GM21576 (cell line): ENCODE measurements around the gene LHFPL2.
"Not testable (repeated sequence)": the region's sequence is repeated elsewhere in the genome, so short reads cannot be mapped to it uniquely, and the experiment has no call there.

Source experiments
- ATAC-seq: cut with Tn5 transposase; IDR thresholded peaks from one replicate; pipeline ENCODE4 v1.9.1; 2021; ENCODE audit warnings: mild to moderate bottlenecking, moderate library complexity; ENCODE audit not compliant: unreplicated experiment

Gene LHFPL2

DNA sequence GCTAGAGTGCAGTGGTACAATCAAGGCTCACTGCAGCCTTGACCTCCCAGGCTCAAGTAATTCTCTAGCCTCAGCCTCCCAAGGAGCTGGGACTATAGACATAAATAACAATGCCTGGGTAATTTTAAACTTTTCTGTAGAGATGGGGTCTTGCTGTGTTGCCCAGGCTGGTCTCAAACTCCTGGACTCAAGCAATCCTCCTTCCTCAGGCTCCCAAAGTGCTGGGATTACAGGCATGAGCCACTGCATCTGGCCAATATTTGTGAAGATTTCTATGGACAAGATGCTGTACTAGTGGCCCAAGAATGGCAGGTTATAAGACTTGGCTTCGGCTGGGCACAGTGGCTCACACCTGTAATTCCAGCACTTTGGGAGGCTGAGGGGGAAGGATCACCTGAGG lies 18.4 kb upstream of the LHFPL2 start:
- ATAC-seq: not testable (repeated sequence)

DNA sequence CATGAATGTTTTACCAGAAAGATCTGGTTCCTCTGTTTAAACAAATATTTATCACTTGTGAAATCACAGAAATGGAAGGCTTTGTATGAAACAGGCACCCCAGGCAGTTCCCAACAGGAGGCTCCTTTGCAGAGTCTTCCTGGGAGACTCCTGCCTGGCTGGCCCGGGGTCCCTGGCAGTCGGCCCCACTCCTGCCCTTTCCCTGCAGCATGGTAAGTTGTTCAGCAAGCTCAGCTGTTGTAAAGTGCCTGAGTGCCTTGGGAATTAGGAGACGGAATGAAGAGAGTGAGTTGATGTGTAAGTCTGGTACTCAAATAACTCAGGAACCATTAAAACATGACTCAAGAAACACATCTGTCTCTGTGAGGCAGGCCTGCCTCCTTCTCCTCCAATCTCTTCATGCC lies 17.5 kb upstream of the LHFPL2 start:
- no peak for ATAC-seq

DNA sequence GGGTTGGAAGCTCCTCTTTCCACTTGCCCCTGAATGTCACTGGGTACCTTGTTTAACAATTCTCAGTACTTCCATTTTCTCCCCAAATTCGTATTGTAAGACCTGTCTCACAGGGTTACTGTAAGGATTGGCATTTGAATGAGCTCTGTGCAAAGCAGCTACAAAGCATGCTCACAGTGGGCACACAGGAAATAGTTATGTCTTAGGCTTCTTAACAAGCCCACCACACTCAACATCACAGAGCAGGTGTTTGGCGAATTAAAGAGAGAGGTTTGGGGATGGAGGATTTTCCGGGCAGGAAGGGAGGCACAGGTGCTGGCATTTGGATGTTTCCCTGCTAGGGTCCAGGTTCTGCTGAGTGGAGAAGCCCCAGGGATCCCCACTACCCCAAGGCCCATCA lies 17.0 kb upstream of the LHFPL2 start:
- ATAC-seq: no peak

DNA sequence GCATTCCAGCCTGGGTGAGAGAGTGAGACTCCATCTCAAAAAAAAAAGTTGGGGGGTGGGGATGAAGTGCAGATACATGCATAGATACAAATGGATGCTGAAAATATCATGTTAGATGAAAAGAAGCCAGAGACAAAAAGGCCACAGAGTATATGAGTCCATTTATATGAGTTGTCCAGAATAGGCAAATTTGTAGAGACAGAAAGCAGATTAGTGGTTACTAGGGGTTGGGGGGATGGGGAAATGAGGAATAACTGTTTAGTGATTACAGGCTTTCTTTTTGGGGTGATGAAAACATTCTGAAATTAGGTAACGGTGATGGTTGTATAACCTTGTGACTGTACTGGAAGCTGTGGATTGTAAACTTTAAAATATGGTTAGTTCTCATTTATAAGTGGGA lies 13.8 kb upstream of the LHFPL2 start:
- ATAC-seq: no peak

DNA sequence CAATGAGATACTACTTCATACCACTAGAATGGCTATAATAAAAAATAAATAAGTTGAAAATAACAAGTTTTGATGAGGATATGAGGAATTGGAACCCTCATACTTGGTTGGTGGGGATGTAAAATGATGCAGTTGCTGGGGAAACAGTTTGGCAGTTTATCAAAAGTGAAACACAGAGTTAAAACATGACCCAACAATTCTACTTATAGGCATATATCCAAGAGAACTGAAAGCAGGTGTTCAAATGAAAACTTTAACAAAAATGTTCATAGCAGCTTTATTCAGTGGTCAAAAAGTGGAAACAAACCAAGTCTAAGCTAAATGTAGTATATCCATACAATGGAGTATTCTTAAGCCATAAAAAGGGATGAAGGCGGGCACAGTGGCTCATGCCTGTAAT lies 13.1 kb upstream of the LHFPL2 start:
- ATAC-seq: peak; percentile 80

DNA sequence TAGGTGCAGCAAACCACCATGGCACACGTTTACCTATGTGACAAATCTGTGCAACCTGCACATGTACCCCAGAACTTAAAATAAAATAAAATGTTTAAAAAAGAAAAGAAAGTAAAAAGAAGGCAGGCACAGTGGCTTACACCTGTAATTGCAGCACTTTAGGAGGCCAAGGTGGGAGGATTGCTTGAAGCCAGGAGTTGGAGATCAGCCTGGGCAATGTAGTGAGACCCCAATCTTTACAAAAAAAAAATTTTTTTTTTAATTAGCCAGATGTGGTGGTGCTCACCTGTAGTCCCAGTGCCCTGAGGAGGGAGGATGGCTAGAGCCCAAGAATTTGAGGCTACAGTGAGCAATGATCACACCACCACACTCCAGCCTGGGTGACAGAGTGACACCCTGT lies 12.5 kb upstream of the LHFPL2 start:
- ATAC-seq: no peak

DNA sequence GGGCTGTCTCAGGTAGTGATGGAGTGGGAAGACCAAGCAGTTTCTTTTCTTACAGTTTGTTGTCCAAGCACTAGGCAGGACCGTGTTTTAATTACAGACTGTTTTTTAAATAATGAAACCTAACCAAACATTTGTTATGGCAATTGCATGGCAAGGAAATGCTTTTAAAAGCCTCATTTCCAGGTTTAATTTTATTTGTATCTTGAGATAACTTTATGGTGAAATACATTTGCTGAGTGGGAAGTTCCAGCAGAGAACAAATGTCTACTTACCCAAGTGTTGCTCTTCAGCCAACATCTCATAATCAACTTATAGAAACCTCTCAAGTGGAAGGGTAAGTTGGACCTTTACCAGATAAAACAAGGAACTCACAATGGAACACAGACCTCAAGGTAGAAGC lies 11.8 kb upstream of the LHFPL2 start:
- no peak for ATAC-seq

DNA sequence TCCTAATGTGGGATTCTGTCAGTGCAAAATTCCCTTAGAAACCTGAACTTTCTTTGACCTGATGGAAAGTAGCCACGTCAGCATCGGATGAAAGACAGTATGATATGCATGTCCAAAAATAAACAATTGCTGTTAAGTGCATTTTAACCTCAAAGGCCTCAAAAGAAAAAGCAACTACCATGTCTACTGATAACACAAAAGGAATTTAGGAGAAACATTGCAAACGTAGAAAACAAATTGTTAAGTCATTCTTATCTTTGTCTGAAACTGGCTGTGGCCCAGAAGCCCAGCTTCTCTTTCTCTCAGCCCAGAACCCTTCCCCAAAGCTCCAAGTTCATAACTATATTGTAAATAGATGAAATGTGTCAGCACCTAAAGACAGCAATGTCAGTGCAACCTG lies 11.1 kb upstream of the LHFPL2 start:
- ATAC-seq: no peak

DNA sequence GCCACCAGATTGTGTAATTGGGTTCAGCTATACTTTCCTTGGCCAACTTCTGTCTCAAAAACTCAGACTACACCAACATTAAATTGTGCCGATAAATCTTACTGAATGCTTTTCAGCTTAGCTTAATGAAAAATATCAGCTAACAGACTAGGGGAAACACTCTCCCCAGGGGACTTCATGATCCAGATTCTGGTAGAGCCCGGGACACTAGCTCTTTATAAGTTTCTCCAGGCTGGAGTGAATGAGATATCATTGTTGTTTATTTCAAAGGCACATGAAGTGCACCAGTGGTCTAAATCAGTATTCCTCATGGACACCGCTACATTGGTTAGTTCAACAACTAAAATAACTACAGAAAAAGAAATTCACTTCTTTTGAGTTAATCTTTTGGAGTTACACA lies 10.5 kb upstream of the LHFPL2 start:
- ATAC-seq: no peak

DNA sequence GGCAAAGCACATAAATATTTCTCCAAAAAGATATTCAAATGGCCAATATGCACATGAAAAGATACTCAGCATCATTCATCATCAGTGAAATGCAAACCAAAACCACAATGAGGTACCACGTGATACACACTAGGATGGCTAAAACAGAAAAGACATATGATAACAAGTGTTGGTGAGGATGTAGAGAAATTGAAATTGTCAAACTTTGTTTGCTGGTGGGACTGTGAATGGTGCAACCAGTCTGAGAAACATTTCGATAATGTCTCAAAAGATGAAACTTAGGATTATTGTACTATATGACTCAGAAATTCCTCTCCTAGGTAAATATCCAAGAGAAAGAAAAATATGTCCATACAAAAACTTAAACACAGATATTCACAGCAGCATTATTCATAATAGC lies 8.6 kb upstream of the LHFPL2 start:
- ATAC-seq: no peak

DNA sequence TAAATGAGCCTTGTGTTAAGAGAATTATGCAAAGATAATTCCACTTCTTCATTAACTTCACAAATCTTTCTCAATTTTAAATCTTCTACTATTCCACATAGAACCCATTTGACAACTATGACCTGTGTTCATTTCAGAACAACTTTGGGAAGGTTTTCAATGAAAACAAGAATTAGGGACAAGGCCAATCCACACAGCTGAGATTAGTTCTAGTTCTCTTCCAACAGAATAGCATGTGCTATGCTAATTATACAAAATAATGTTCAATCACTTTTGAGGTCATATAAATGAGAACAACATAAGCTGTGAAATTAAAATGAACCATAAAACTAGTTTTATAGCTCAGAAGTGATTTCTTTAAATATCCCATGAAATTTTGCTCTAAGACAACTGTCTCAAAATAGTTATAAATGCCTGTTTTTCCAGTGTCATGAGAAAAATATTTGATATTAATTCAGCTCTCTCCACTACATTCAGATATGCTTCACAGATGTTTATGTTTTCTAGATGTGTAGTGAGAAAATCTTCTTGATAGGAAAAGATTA lies 7.2 kb upstream of the LHFPL2 start:
- no peak for ATAC-seq

DNA sequence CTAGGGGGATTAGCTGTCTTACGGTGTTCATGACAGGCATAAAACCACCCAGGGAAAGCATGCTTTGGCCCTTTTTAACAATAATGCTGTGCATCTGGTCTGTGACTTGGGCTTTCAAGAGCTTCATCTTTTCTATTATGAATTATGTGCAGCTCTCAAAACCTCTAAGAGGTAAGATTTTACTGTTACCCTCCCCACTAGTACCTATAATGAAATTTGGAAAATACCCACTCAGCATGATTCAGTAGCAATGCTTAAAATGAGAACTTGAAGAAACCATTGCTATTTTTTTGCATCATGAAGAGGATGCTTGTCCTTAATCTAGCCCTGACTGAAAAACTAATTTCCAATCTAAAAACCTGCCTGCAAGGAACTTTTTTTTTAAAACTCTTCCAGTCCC lies 5.8 kb upstream of the LHFPL2 start:
- ATAC-seq: no peak

DNA sequence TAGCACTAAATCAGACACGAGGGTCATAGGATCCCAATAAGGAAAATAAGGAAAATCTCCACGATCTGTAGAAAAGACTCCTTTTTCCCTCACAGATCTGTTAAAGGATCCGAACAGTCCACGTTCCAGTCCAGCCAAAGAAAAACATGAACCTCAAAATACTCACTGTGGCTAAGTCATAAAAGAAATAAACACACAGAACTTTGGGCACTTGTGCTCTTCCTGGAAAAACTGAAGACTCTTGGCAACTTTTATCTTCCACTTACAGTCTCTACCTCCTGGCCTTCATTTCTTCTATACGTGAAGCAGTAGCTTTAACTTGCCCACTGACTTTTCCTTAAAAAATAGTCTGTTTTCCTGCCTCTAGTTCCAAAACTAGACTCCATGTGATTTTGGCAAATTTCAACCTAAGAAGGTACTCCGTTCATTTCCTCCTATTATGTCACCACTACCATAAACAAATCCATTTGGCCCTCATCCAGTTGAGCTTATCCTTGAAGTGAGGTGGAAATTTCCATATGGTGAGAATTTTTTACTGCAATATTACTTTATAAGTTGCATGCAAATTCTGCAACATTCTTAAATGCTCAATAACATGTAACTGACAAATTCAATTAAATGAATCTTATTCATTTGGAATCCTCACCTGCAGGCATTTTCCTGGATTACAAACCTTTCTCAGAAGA lies 5.3 kb upstream of the LHFPL2 start:
- ATAC-seq: no peak

DNA sequence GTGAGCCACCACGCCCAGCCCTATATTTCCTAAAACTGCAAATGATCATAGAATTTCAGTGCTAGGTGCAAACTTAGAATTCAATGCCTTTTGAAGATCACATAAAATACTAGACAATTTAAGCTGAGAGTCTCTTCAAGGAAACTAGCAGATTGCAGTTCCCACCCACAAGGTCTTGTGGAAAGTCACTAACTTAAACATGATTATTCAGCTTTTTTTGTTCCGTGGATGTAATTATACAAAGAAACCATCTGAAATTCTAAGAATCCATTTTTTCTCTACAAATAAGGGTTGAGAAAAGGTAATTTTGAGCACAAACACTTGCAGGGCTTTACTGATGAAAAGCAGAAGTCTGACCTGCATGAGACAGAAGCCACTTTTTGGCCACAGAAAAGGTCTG lies 4.5 kb upstream of the LHFPL2 start:
- ATAC-seq: no peak

DNA sequence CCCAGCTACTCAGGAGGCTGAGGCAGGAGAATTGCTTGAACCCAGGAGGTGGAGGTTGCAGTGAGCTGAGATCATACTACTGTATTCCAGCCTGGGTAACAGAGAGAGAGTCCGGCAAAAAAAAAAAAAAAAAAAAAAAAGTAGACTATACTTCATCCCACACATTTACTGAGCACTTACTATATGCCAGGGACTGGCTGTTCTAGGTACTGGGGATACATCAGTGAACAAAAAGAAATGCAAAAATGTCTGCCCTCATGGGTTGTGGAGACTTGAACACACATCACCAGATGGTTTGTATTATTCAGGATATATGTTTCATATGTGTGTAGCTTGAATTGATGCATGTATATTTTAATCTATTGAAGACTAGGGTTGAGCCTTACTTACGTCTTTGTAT lies 2.9 kb upstream of the LHFPL2 start:
- ATAC-seq: no peak

DNA sequence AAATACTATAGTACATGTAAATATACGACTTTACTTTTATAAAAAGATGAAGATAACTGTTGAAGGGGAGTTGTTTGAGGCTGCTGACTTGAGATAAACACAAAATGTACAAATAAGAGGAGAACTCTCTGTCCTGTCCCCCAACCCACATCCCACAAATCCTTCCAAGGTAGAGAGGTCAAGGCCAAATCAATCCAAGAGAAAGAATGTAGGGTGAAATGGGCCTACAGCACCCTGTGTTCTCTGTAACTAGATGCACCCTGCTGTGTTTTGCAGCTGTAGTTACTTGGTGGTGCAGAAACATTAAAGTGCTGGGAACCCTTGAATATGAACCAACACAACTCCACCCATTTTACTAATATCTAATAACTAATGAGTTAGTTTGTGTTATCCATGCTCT lies 2.0 kb upstream of the LHFPL2 start:
- ATAC-seq: no peak

DNA sequence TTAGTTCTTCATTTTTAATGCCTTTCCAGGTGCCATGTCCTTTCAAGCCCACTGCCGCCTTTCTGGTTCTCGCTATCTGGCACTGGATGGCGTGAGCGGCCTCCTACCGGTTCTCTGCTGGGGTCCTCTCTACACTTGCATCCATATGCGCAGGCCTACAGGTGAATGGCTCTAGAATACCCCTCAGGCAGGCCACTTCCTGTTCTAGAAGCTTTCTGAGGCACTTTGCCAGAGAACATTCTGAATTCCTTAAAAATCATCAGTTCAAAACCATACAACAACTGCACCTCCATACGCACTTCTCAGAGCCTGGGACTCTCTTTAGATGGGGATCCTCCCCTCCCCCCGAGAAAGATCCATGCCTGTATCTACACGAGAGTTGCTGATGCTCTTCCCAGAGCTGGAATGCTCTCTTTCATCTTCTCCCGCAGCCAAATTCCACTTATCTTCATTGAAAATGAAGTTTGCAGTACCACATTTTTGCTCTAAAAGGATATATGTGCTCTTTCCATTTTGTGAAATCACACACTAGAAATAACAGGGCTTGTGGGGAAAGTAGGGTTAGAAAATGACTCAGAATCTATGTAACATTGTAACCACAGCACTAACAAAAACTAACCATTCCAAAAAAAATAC lies 1.4 kb upstream of the LHFPL2 start:
- ATAC-seq: no peak

DNA sequence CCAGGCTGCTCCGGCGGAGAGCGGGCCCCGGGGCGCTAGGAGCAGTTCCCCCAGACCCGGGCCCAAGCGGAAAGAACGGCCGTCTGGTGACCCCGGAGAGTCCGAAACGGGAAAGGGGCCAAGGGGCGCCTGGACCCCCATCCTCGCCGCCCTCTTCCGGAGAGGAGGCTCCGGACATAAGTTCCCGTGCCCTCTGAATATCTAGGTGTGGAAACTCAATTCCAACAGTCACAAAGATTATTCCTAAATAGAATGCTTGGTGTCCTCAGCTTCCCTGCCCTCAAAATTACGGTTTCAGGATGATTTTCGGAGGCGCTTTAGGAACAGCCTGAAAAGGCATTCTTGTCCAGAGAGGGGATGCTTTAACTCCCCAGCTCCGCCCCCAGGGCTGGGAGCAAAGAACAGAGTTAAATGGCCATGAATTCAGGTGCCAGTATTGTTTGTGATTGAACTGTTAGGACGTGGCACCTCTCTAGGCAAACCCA lies 681 bp upstream of the LHFPL2 start:
- no peak for ATAC-seq

DNA sequence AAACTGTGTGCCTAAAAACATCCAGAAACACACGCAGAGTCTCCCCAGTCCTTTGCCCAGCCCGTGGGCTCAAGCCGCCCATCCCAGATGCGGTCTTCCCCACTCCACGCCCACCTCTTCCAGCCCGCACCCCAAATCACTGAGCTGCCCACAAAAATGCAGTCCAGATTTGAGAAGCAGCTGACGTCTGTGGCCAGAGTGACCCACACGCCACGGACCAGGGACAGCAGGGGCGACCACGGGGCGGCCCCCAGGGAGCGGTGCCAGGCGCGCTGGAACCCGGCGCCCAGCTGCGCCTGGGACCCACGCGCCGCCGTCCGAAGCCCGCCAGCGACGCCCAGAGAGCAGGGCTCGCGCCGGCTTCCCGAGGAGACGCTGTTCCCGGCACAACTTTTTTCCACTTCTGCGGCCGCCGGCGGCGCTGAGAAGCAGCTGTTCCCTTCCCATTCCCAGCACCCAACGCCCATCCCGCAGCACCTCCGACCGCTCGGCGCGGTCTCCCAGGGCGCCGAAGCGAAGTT lies 674 bp downstream of the LHFPL2 start:
- ATAC-seq: peak; percentile 28

DNA sequence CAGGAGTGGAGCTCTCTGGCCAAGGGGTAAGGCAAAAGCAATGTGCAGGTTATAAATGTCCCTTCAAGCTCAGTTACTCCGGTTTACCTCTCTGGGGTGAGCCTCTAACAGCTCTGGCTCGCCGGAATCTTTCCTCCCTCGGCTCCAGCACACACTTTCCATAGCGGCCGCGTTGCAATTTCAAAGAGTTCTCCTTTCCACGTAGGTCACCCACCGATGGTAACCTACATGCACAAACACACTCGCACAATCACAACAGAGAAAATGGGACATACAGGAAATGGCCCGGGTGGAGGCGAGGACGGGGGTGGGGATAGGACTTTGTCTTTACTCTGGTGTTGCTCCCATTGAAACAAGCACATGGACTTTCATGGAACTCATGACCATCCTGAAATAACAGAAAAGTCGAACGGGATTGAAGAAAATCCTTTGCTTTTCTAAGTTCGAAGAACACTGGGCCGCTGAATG lies 1.2 kb downstream of the LHFPL2 start:
- ATAC-seq: no peak

DNA sequence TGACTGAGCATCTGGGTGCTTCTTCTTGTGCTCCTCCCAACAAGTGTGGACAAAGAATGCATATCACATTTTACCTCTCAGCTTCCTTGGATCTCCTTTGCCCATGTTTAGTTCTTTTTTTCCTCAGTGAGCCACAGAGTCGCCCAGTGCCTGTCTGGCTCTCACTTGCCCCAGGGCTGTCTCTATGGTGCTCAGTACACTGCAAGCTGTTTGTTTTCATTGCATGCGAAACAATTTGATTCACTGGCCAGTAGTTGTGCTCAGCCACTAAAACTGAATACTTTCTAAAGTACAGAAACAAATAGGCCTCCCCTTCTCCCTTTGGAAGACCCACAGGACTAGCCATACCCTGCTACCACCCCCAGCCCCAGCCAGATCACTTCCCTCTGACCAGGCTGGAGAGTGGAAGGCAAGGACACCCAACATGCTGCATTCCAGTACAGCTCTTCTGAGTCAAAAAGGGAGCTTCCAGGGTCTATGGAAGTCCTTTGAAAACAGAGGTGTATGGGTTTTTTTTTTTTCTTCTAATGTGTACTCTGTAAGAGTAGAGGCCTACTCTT lies 3.8 kb downstream of the LHFPL2 start:
- no peak for ATAC-seq

DNA sequence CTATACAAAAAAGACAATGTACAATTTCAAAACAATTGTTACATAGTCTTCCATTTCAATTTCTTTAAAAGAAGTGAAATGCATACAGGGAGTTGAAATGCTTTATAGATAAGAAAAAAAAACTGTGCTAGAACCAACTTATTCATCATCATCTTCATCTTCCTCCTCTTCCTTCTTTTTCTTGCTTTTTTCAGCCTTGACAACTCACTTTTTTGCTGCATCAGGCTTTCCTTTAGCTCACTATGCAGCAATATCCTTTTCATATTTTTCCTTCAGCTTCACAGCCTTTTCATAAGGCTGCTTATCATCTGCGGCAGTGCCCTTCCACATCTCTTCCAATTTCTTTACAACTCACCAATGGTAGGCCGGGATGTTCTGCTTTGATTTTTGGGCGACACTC lies 4.4 kb downstream of the LHFPL2 start:
- ATAC-seq: no peak
